H9 (cell line): Measurements from ENCODE around the gene INHBB. TPM values are rescaled to one million over a fixed set of nuclear protein-coding genes. Genes with fewer than 3 reads are reported as not detected.

ENCODE experiments used
- DNase-seq: peaks from one replicate; pipeline ENCODE4 v3.0.0-alpha.2; 2017
- H2AFZ ChIP-seq: one replicate; pipeline ENCODE4 v1.6.1; 2013; ENCODE audit warnings: mild to moderate bottlenecking, low read length, control low read depth, moderate library complexity
- H2AK5ac ChIP-seq: 2 replicates; pipeline ENCODE4 v1.6.1; 2013; ENCODE audit warnings: low read length, control low read depth, mixed read lengths; ENCODE audit not compliant: insufficient read length
- H2BK120ac ChIP-seq: one replicate; pipeline ENCODE4 v1.6.1; 2013; ENCODE audit warnings: low read depth, mild to moderate bottlenecking, low read length, control low read depth, inconsistent platforms; ENCODE audit not compliant: poor library complexity, severe bottlenecking
- H2BK12ac ChIP-seq: 2 replicates; pipeline ENCODE4 v1.6.1; 2013; ENCODE audit warnings: low read length, control low read depth, mixed read lengths, low read depth; ENCODE audit not compliant: insufficient read length
- H2BK15ac ChIP-seq: 2 replicates; pipeline ENCODE4 v1.6.1; 2013; ENCODE audit warnings: low read depth, low read length, control low read depth
- H2BK20ac ChIP-seq: one replicate; pipeline ENCODE4 v1.6.1; 2013; ENCODE audit warnings: low read depth, mild to moderate bottlenecking, low read length, control low read depth, inconsistent platforms; ENCODE audit not compliant: poor library complexity, severe bottlenecking
- H2BK5ac ChIP-seq: 2 replicates; pipeline ENCODE4 v1.6.1; 2013; ENCODE audit warnings: low read length, control low read depth, mixed read lengths; ENCODE audit not compliant: insufficient read length
- H3K14ac ChIP-seq: 2 replicates; pipeline ENCODE4 v1.6.1; 2013; ENCODE audit warnings: low read length, control low read depth; ENCODE audit not compliant: insufficient read depth
- H3K18ac ChIP-seq: 2 replicates; pipeline ENCODE4 v1.6.1; 2013; ENCODE audit warnings: low read depth, mild to moderate bottlenecking, mixed read lengths, low read length, control low read depth; ENCODE audit not compliant: insufficient read length
- H3K23ac ChIP-seq: 2 replicates; pipeline ENCODE4 v1.6.1; 2013; ENCODE audit warnings: low read length, control low read depth, mixed read lengths, low read depth; ENCODE audit not compliant: insufficient read length
- H3K23me2 ChIP-seq: 2 replicates; pipeline ENCODE4 v1.6.1; 2013; ENCODE audit warnings: low read depth, mild to moderate bottlenecking, mixed read lengths, low read length, control low read depth; ENCODE audit not compliant: insufficient read length, poor library complexity, severe bottlenecking
- H3K27ac ChIP-seq: 2 replicates; pipeline ENCODE4 v1.5.1; 2013; ENCODE audit warnings: low read length, control low read depth, mixed read lengths, low read depth; ENCODE audit not compliant: insufficient read length
- H3K27me3 ChIP-seq: 2 replicates; pipeline ENCODE4 v1.6.1; 2013; ENCODE audit warnings: low read length, control low read depth, inconsistent platforms; ENCODE audit not compliant: insufficient read depth
- H3K4ac ChIP-seq: 2 replicates; pipeline ENCODE4 v1.6.1; 2013; ENCODE audit warnings: low read depth, mild to moderate bottlenecking, control low read depth, inconsistent platforms, low read length, moderate library complexity
- H3K4me1 ChIP-seq: 2 replicates; pipeline ENCODE4 v1.6.1; 2013; ENCODE audit warnings: low read length, control low read depth, inconsistent platforms; ENCODE audit not compliant: insufficient read depth
- H3K4me2 ChIP-seq: 2 replicates; pipeline ENCODE4 v1.6.1; 2013; ENCODE audit warnings: low read length, control low read depth, mixed read lengths; ENCODE audit not compliant: insufficient read length, insufficient read depth
- H3K56ac ChIP-seq: 2 replicates; pipeline ENCODE4 v1.6.1; 2013; ENCODE audit warnings: low read depth, mild to moderate bottlenecking, mixed read lengths, low read length, control low read depth; ENCODE audit not compliant: insufficient read length
- H3K79me1 ChIP-seq: 2 replicates; pipeline ENCODE4 v1.6.1; 2013; ENCODE audit warnings: low read depth, mild to moderate bottlenecking, moderate library complexity, low read length, control low read depth, inconsistent platforms; ENCODE audit not compliant: insufficient read depth, poor library complexity, severe bottlenecking
- H3K79me2 ChIP-seq: 2 replicates; pipeline ENCODE4 v1.6.1; 2013; ENCODE audit warnings: low read length, control low read depth, inconsistent platforms; ENCODE audit not compliant: insufficient read depth
- H3K9ac ChIP-seq: 2 replicates; pipeline ENCODE4 v1.6.1; 2013; ENCODE audit warnings: low read length, control low read depth, mixed read lengths; ENCODE audit not compliant: insufficient read length; ENCODE audit errors: extremely low read depth
- H3K9me3 ChIP-seq: one replicate; pipeline ENCODE4 v1.6.1; 2013; ENCODE audit warnings: low read depth, low read length, inconsistent platforms; ENCODE audit not compliant: control insufficient read depth
- H3T11ph ChIP-seq: one replicate; pipeline ENCODE4 v1.6.1; 2013; ENCODE audit warnings: mild to moderate bottlenecking, low read length, control low read depth, inconsistent platforms
- H4K20me1 ChIP-seq: one replicate; pipeline ENCODE4 v1.6.1; 2013; ENCODE audit not compliant: control insufficient read depth, insufficient read length, insufficient read depth
- H4K5ac ChIP-seq: 2 replicates; pipeline ENCODE4 v1.6.1; 2013; ENCODE audit warnings: low read depth, mild to moderate bottlenecking, mixed read lengths, low read length, control low read depth; ENCODE audit not compliant: insufficient read length
- H4K8ac ChIP-seq: replicated peaks from 2 replicates; pipeline ENCODE4 v1.6.1; 2013; ENCODE audit warnings: low read length, control low read depth, mixed read lengths, low read depth; ENCODE audit not compliant: insufficient read length
- H4K91ac ChIP-seq: 2 replicates; pipeline ENCODE4 v1.6.1; 2013; ENCODE audit warnings: low read depth, mild to moderate bottlenecking, moderate library complexity, mixed read lengths, low read length, control low read depth; ENCODE audit not compliant: insufficient read length
- H3K27ac Mint-ChIP-seq, 3 experiments: 2 replicates in 2 of 3; 3 replicates in 1 of 3; pipeline ENCODE4 v1.8.0; 2020 to 2021; ENCODE audit warnings: mixed read lengths in 3 of 3, mild to moderate bottlenecking in 1 of 3, moderate library complexity in 1 of 3
- H3K27me3 Mint-ChIP-seq: 2 replicates; pipeline ENCODE4 v1.8.0; 2021; ENCODE audit warnings: low read depth, mild to moderate bottlenecking, moderate library complexity, mixed read lengths
- H3K36me3 Mint-ChIP-seq, 3 experiments: 2 replicates in 2 of 3; 3 replicates in 1 of 3; pipeline ENCODE4 v1.8.0; 2020 to 2021; ENCODE audit warnings: low read depth in 3 of 3, mixed read lengths in 3 of 3; ENCODE audit not compliant: insufficient read depth in 1 of 3
- H3K4me1 Mint-ChIP-seq, 2 experiments: 2 replicates each; pipeline ENCODE4 v1.8.0; 2020; ENCODE audit warnings: mixed read lengths in 2 of 2
- H3K4me3 Mint-ChIP-seq, 2 experiments: 2 replicates in 1 of 2; 3 replicates in 1 of 2; pipeline ENCODE4 v1.8.0; 2020 to 2021; ENCODE audit warnings: mild to moderate bottlenecking in 2 of 2, mixed read lengths in 2 of 2, moderate library complexity in 1 of 2
- H3K9me3 Mint-ChIP-seq, 2 experiments: 2 replicates in 1 of 2; 3 replicates in 1 of 2; pipeline ENCODE4 v1.8.0; 2020; ENCODE audit warnings: mild to moderate bottlenecking in 2 of 2, mixed read lengths in 2 of 2, moderate library complexity in 1 of 2
- CTCF ChIP-seq: fragments of 200-600 bp; sonication (generic); conservative IDR thresholded peaks from 3 replicates; pipeline ENCODE4 v1.8.0; 2021; ENCODE audit warnings: antibody characterized with exemption, mild to moderate bottlenecking
- WGBS: extraction: QIAGEN DNeasy Blood & Tissue Kit; methylation state at CpG from one replicate; pipeline ENCODE4 v1.1.7; 2013; ENCODE audit warnings: missing lambda C conversion rate, low lambda C conversion rate, mixed read lengths; ENCODE audit not compliant: insufficient read length; ENCODE audit errors: extremely low coverage; 5-methylcytosine and 5-hydroxymethylcytosine counted together
- total RNA-seq: library from RNA; stranded (reverse); gene quantifications from 2 replicates; pipeline ENCODE4 v1.2.1, GENCODE V29; 2021

Gene INHBB
- total RNA-seq, 1 experiment from 2014 or later, result 0.13 TPM

DNA sequence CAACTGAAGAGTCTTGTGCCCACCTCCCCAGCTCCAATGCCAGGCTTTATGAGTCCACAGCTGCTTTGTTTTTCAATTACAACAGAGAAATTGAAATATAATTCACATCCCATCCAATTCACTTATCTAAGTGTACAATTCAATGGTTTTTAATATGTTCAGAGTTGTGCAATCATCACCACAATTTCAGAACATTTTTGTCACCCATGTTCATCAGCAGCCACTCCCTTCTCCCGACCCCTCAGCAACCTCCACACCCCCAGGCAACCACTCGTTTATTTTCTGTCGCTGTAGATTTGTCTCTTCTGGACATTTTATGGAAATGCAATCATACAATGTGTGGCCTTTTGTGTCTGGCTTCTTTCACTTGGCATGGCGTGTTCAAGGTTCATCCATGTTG lies 23.3 kb downstream of the INHBB start:
- H3K23me2 ChIP-seq, result no peaks in the 10 kb centered on the region
- no peaks in the 10 kb centered on the region for H3K79me2 ChIP-seq
- H4K8ac ChIP-seq, result no peak overlapping the region
- H3K9ac ChIP-seq, result no peak overlapping the region
- H3K4me2 ChIP-seq, result no peak overlapping the region
- H3K23ac ChIP-seq, result no peak overlapping the region
- TF ChIP-seq CTCF, result no peak
- Mint-ChIP-seq H3K27me3 (peaks cover 60% of the 10 kb centered on the region), H3K36me3 (no peaks in the 10 kb centered on the region; a peak in 2 of 7 replicates), H3K4me3 (no peak overlapping the region), H3K4me1 (peaks cover 31 to 33% of the 10 kb centered on the region in 2 experiments), H3K9me3 (peaks cover 0 to 2% of the 10 kb centered on the region in 2 experiments; a peak in 2 of 5 replicates), H3K27ac (no peak overlapping the region)
- DNase-seq, result no peak
- WGBS, result no CpG with 5 or more reads among the region's 4 CpGs
- H2BK5ac ChIP-seq, result no peak overlapping the region
- no peak overlapping the region for H2AFZ ChIP-seq
- no peak overlapping the region for H3K18ac ChIP-seq
- H3K27me3 ChIP-seq, result no peaks in the 10 kb centered on the region
- H3K27ac ChIP-seq, result no peak overlapping the region
- H2AK5ac ChIP-seq, result no peak overlapping the region
- H3K56ac ChIP-seq, result no peak overlapping the region
- H3K14ac ChIP-seq, result no peak overlapping the region
- H3K79me1 ChIP-seq, result no peaks in the 10 kb centered on the region
- H2BK120ac ChIP-seq, result no peak overlapping the region
- H4K20me1 ChIP-seq, result no peaks in the 10 kb centered on the region
- no peak overlapping the region for H4K91ac ChIP-seq
- no peak overlapping the region for H2BK20ac ChIP-seq
- H3T11ph ChIP-seq, result no peak overlapping the region
- peaks cover 16% of the 10 kb centered on the region; the same call in 1 of the 2 replicates for H3K4me1 ChIP-seq
- H2BK15ac ChIP-seq, result no peak overlapping the region
- no peak overlapping the region for H4K5ac ChIP-seq
- H2BK12ac ChIP-seq, result no peak overlapping the region
- no peaks in the 10 kb centered on the region for H3K9me3 ChIP-seq
- no peak overlapping the region for H3K4ac ChIP-seq
